ENCODE measurements around the gene PCDHB8. TPM values are rescaled to one million over a fixed set of nuclear protein-coding genes. Genes with fewer than 3 reads are reported as not detected.
"Not testable (repeated sequence)": the region's sequence is repeated elsewhere in the genome, so short reads cannot be mapped to it uniquely, and the experiment has no call there.

PCDHB8 gene
- total and polyA plus RNA-seq, 2 donors (not counting 1 experiment from before 2014, with no cell fraction given), result 0.42 to 1.3 TPM

DNA sequence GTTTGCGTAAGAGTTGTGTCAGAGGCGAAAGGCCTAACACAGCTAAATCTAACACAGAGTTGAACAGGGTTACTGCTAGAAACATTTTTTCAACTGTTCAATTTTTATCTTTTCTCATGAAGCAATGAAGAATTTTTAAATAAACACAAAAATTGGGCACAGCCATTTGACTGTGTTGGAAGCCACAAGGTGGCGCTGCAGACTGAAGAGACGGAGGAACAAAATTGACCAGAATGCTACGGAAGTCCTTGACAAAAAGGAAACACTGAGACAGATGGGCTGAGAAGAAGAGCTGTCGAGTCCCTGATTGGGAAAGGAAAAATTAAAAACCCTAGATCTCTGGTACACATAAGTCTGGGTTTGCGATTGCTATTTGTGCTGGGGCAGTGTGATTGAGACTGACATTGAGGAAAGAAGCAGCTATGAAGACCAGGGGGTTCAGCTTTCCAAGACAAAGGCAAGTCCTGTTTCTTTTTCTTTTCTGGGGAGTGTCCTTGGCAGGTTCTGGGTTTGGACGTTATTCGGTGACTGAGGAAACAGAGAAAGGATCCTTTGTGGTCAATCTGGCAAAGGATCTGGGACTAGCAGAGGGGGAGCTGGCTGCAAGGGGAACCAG is 9.4 kb downstream of the PCDHB8 start, which contains the start of gene PCDHB9:
Gene PCDHB9, plus strand, starts transcription at position 265 of the 616 bp plus-strand sequence. Its CDS starts 158 bp downstream, at position 423.
- no peaks in the 10 kb centered on the region for H3K36me3 ChIP-seq (ENCODE audit: control insufficient read depth, insufficient read depth, low read length)
- no peak within 1 kb of the TSS for H2AFZ ChIP-seq (ENCODE audit: low read length)
- H3K4me2 ChIP-seq (ENCODE audit: extremely low read depth, insufficient read depth, low read length), result no peak within 1 kb of the TSS
- H3K27ac ChIP-seq (ENCODE audit: insufficient read depth, low read length), result no peak within 1 kb of the TSS
- no peaks in the 10 kb centered on the region for H3K4me1 ChIP-seq (ENCODE audit: control insufficient read depth, extremely low read depth, insufficient read depth, low read length)
- H4K20me1 ChIP-seq (ENCODE audit: control insufficient read depth, extremely low read depth, insufficient read depth, low read length), result no peaks in the 10 kb centered on the region
- H3K27me3 ChIP-seq (ENCODE audit: control insufficient read depth, insufficient read depth, low read length), result no peaks in the 10 kb centered on the region
- TF ChIP-seq EZH2 (IDR thresholded peaks at IDR 0.05; ENCODE audit: low read length, missing control alignments), result no peak
- TF ChIP-seq, protein P1, sequence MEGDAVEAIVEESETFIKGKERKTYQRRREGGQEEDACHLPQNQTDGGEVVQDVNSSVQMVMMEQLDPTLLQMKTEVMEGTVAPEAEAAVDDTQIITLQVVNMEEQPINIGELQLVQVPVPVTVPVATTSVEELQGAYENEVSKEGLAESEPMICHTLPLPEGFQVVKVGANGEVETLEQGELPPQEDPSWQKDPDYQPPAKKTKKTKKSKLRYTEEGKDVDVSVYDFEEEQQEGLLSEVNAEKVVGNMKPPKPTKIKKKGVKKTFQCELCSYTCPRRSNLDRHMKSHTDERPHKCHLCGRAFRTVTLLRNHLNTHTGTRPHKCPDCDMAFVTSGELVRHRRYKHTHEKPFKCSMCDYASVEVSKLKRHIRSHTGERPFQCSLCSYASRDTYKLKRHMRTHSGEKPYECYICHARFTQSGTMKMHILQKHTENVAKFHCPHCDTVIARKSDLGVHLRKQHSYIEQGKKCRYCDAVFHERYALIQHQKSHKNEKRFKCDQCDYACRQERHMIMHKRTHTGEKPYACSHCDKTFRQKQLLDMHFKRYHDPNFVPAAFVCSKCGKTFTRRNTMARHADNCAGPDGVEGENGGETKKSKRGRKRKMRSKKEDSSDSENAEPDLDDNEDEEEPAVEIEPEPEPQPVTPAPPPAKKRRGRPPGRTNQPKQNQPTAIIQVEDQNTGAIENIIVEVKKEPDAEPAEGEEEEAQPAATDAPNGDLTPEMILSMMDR (conservative IDR thresholded peaks at IDR 0.05 in 1 of 2, IDR thresholded peaks at IDR 0.05 in 1 of 2; ENCODE audit: low read depth in 1 of 2, low read length in 2 of 2), result peak; percentile 17 to 19
- no peak within 1 kb of the TSS for H3K9ac ChIP-seq (ENCODE audit: insufficient read depth, low read length)
- peak; percentile 3 to 6 for DNase-seq (ENCODE audit: low read depth in 2 of 2)
- peak within 1 kb of the TSS in 2 of 4 experiments; percentile 14 to 24 for H3K4me3 ChIP-seq (replicated peaks in 1 of 4; ENCODE audit: control extremely low read depth in 1 of 4, insufficient read depth in 1 of 4, low read depth in 3 of 4, low read length in 4 of 4)
- H3K79me2 ChIP-seq (ENCODE audit: control insufficient read depth, insufficient read depth, low read length), result no peaks in the 10 kb centered on the region
- H3K9me3 ChIP-seq (ENCODE audit: control insufficient read depth, insufficient read depth, low read depth, low read length), result no peaks in the 10 kb centered on the region

DNA sequence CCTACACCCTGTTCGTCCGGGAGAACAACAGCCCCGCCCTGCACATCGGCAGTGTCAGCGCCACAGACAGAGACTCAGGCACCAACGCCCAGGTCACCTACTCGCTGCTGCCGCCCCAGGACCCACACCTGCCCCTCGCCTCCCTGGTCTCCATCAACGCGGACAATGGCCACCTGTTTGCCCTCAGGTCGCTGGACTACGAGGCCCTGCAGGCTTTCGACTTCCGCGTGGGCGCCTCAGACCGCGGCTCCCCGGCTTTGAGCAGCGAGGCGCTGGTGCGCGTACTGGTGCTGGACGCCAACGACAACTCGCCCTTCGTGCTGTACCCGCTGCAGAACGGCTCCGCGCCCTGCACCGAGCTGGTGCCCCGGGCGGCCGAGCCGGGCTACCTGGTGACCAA is 11.1 kb downstream of the PCDHB8 start:
- H3K79me2 ChIP-seq (ENCODE audit: control insufficient read depth, insufficient read depth, low read length); H3K36me3 ChIP-seq (ENCODE audit: control insufficient read depth, insufficient read depth, low read length); H2AFZ ChIP-seq (ENCODE audit: low read length); H3K9me3 ChIP-seq (ENCODE audit: control insufficient read depth, insufficient read depth, low read depth, low read length); H3K27ac ChIP-seq (ENCODE audit: insufficient read depth, low read length); DNase-seq (ENCODE audit: low read depth in 2 of 2); H3K4me3 ChIP-seq (replicated peaks in 1 of 4; ENCODE audit: control extremely low read depth in 1 of 4, insufficient read depth in 1 of 4, low read depth in 3 of 4, low read length in 4 of 4); H4K20me1 ChIP-seq (ENCODE audit: control insufficient read depth, extremely low read depth, insufficient read depth, low read length); H3K4me1 ChIP-seq (ENCODE audit: control insufficient read depth, extremely low read depth, insufficient read depth, low read length); H3K4me2 ChIP-seq (ENCODE audit: extremely low read depth, insufficient read depth, low read length); H3K9ac ChIP-seq (ENCODE audit: insufficient read depth, low read length); H3K27me3 ChIP-seq (ENCODE audit: control insufficient read depth, insufficient read depth, low read length): not testable (repeated sequence)

DNA sequence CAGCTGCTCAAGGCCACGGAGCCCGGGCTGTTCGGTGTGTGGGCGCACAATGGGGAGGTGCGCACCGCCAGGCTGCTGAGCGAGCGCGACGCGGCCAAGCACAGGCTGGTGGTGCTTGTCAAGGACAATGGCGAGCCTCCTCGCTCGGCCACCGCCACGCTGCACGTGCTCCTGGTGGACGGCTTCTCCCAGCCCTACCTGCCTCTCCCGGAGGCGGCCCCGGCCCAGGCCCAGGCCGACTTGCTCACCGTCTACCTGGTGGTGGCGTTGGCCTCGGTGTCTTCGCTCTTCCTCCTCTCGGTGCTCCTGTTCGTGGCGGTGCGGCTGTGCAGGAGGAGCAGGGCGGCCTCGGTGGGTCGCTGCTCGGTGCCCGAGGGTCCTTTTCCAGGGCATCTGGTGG is 11.5 kb downstream of the PCDHB8 start:
- H4K20me1 ChIP-seq (ENCODE audit: control insufficient read depth, extremely low read depth, insufficient read depth, low read length); H3K27ac ChIP-seq (ENCODE audit: insufficient read depth, low read length); DNase-seq (ENCODE audit: low read depth in 2 of 2); H3K27me3 ChIP-seq (ENCODE audit: control insufficient read depth, insufficient read depth, low read length); H3K9ac ChIP-seq (ENCODE audit: insufficient read depth, low read length); H3K4me2 ChIP-seq (ENCODE audit: extremely low read depth, insufficient read depth, low read length); H2AFZ ChIP-seq (ENCODE audit: low read length); H3K9me3 ChIP-seq (ENCODE audit: control insufficient read depth, insufficient read depth, low read depth, low read length); H3K4me1 ChIP-seq (ENCODE audit: control insufficient read depth, extremely low read depth, insufficient read depth, low read length); H3K36me3 ChIP-seq (ENCODE audit: control insufficient read depth, insufficient read depth, low read length); H3K4me3 ChIP-seq (replicated peaks in 1 of 4; ENCODE audit: control extremely low read depth in 1 of 4, insufficient read depth in 1 of 4, low read depth in 3 of 4, low read length in 4 of 4); H3K79me2 ChIP-seq (ENCODE audit: control insufficient read depth, insufficient read depth, low read length): not testable (repeated sequence)

DNA sequence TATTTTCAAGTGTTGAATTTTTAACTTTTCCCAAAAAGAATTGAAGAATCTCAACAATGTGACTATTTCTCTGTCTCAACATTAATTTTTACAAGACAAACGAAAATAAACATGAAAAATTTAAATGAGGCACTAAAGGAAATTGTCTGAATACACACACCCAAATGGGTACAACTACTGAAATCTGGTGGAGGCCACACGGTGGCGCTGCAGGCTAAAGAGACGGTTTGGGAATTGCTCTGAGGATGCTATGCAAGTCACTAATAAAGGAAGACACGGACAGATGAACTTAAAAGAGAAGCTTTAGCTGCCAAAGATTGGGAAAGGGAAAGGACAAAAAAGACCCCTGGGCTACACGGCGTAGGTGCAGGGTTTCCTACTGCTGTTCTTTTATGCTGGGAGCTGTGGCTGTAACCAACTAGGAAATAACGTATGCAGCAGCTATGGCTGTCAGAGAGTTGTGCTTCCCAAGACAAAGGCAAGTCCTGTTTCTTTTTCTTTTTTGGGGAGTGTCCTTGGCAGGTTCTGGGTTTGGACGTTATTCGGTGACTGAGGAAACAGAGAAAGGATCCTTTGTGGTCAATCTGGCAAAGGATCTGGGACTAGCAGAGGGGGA is 14.6 kb downstream of the PCDHB8 start, which contains the start of gene PCDHB10:
Gene PCDHB10, plus strand, starts transcription at position 244 of the 616 bp plus-strand sequence. Its CDS starts 200 bp downstream, at position 444.
- H3K27me3 ChIP-seq (ENCODE audit: control insufficient read depth, insufficient read depth, low read length), result no peaks in the 10 kb centered on the region
- H3K4me1 ChIP-seq (ENCODE audit: control insufficient read depth, extremely low read depth, insufficient read depth, low read length), result no peaks in the 10 kb centered on the region
- H3K4me2 ChIP-seq (ENCODE audit: extremely low read depth, insufficient read depth, low read length), result no peak within 1 kb of the TSS
- peak within 1 kb of the TSS in 2 of 4 experiments; percentile 3 to 11 for H3K4me3 ChIP-seq (replicated peaks in 1 of 4; ENCODE audit: control extremely low read depth in 1 of 4, insufficient read depth in 1 of 4, low read depth in 3 of 4, low read length in 4 of 4)
- peak; percentile 8 to 9 for DNase-seq (ENCODE audit: low read depth in 2 of 2)
- no peaks in the 10 kb centered on the region for H4K20me1 ChIP-seq (ENCODE audit: control insufficient read depth, extremely low read depth, insufficient read depth, low read length)
- H2AFZ ChIP-seq (ENCODE audit: low read length), result no peak within 1 kb of the TSS
- H3K9ac ChIP-seq (ENCODE audit: insufficient read depth, low read length), result no peak within 1 kb of the TSS
- no peak within 1 kb of the TSS for H3K27ac ChIP-seq (ENCODE audit: insufficient read depth, low read length)
- H3K79me2 ChIP-seq (ENCODE audit: control insufficient read depth, insufficient read depth, low read length), result no peaks in the 10 kb centered on the region
- H3K36me3 ChIP-seq (ENCODE audit: control insufficient read depth, insufficient read depth, low read length), result no peaks in the 10 kb centered on the region
- no peaks in the 10 kb centered on the region for H3K9me3 ChIP-seq (ENCODE audit: control insufficient read depth, insufficient read depth, low read depth, low read length)
- TF ChIP-seq EZH2 (IDR thresholded peaks at IDR 0.05; ENCODE audit: low read length, missing control alignments), result no peak
- TF ChIP-seq, protein P1 (conservative IDR thresholded peaks at IDR 0.05 in 1 of 2, IDR thresholded peaks at IDR 0.05 in 1 of 2; ENCODE audit: low read depth in 1 of 2, low read length in 2 of 2), result peak; percentile 15 to 28

DNA sequence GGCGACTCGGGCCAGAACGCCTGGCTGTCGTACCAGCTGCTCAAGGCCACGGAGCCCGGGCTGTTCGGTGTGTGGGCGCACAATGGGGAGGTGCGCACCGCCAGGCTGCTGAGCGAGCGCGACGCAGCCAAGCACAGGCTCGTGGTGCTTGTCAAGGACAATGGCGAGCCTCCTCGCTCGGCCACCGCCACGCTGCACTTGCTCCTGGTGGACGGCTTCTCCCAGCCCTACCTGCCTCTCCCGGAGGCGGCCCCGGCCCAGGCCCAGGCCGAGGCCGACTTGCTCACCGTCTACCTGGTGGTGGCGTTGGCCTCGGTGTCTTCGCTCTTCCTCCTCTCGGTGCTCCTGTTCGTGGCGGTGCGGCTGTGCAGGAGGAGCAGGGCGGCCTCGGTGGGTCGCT is 16.7 kb downstream of the PCDHB8 start:
- H3K9ac ChIP-seq (ENCODE audit: insufficient read depth, low read length); H3K9me3 ChIP-seq (ENCODE audit: control insufficient read depth, insufficient read depth, low read depth, low read length); H3K4me3 ChIP-seq (replicated peaks in 1 of 4; ENCODE audit: control extremely low read depth in 1 of 4, insufficient read depth in 1 of 4, low read depth in 3 of 4, low read length in 4 of 4); H3K4me2 ChIP-seq (ENCODE audit: extremely low read depth, insufficient read depth, low read length); H3K27me3 ChIP-seq (ENCODE audit: control insufficient read depth, insufficient read depth, low read length); H3K36me3 ChIP-seq (ENCODE audit: control insufficient read depth, insufficient read depth, low read length); H2AFZ ChIP-seq (ENCODE audit: low read length); H4K20me1 ChIP-seq (ENCODE audit: control insufficient read depth, extremely low read depth, insufficient read depth, low read length); H3K79me2 ChIP-seq (ENCODE audit: control insufficient read depth, insufficient read depth, low read length); DNase-seq (ENCODE audit: low read depth in 2 of 2); H3K4me1 ChIP-seq (ENCODE audit: control insufficient read depth, extremely low read depth, insufficient read depth, low read length); H3K27ac ChIP-seq (ENCODE audit: insufficient read depth, low read length): not testable (repeated sequence)
